Astrocyte of the spinal cord (primary cell): ENCODE results near the gene TRPM5.

Experiments
- DNase-seq: peaks from one replicate; pipeline ENCODE4 v3.0.0; 2011; ENCODE audit warnings: low read depth, low spot score
- H3K4me3 ChIP-seq: 2 replicates; pipeline ENCODE4 v1.5.1; 2011; ENCODE audit warnings: low read depth, mild to moderate bottlenecking, low read length, moderate library complexity
- CTCF ChIP-seq: IDR thresholded peaks from 2 replicates; pipeline ENCODE4 v1.5.1; 2012; ENCODE audit warnings: low read depth, mild to moderate bottlenecking, low read length, inconsistent platforms
- in situ Hi-C: cut with HindIII; loops from 2 replicates; pipeline ENCODE4 v1.10.0; 2017; ENCODE audit warnings: low sequenced_read_pairs

Gene TRPM5

GRCh38 chr11:2464451-2465165 lies 20.3 kb upstream of the TRPM5 start:
- TF ChIP-seq CTCF: no peak
- no peak for DNase-seq
- H3K4me3 ChIP-seq: no peak overlapping the region
- in situ Hi-C loops: no loop called here

- no peak for DNase-seq
- no peak overlapping the region for H3K4me3 ChIP-seq
- TF ChIP-seq CTCF: no peak
- in situ Hi-C loops: no loop called here
Measured at GRCh38 chr11:2463766-2464277, 19.5 kb upstream of the TRPM5 start.

- DNase-seq: no peak
- no peak for TF ChIP-seq CTCF
- H3K4me3 ChIP-seq: no peak overlapping the region
- in situ Hi-C loops: no loop called here
Measured at GRCh38 chr11:2462986-2463765, 18.9 kb upstream of the TRPM5 start.

GRCh38 chr11:2462543-2462985 lies 18.2 kb upstream of the TRPM5 start:
- no peak overlapping the region for H3K4me3 ChIP-seq

GRCh38 chr11:2461956-2462542 lies 17.7 kb upstream of the TRPM5 start:
- no peak overlapping the region for H3K4me3 ChIP-seq
- no peak for TF ChIP-seq CTCF
- no peak for DNase-seq
- in situ Hi-C loops: no loop called here

More at GRCh38 chr11:2462543-2462985, 18.2 kb upstream of the TRPM5 start:
- no peak for TF ChIP-seq CTCF
- DNase-seq: no peak
- in situ Hi-C loops: no loop called here

GRCh38 chr11:2461253-2461955 lies 17.1 kb upstream of the TRPM5 start:
- no peak for TF ChIP-seq CTCF
- in situ Hi-C loops: no loop called here
- no peak for DNase-seq
- no peak overlapping the region for H3K4me3 ChIP-seq
